ENCODE data around the gene SLC2A11. TPM values are rescaled to one million over a fixed set of nuclear protein-coding genes. Genes with fewer than 3 reads are reported as not detected.

Gene SLC2A11
- total RNA-seq, 2 experiments from 2014 or later = 5.2 to 5.9 TPM

GRCh38 chr22:23837496-23837859, 20.2 kb upstream of the SLC2A11 start:
- Mint-ChIP-seq H3K27ac (no peak overlapping the region), H3K9me3 (no peaks in the 10 kb centered on the region)

DNA sequence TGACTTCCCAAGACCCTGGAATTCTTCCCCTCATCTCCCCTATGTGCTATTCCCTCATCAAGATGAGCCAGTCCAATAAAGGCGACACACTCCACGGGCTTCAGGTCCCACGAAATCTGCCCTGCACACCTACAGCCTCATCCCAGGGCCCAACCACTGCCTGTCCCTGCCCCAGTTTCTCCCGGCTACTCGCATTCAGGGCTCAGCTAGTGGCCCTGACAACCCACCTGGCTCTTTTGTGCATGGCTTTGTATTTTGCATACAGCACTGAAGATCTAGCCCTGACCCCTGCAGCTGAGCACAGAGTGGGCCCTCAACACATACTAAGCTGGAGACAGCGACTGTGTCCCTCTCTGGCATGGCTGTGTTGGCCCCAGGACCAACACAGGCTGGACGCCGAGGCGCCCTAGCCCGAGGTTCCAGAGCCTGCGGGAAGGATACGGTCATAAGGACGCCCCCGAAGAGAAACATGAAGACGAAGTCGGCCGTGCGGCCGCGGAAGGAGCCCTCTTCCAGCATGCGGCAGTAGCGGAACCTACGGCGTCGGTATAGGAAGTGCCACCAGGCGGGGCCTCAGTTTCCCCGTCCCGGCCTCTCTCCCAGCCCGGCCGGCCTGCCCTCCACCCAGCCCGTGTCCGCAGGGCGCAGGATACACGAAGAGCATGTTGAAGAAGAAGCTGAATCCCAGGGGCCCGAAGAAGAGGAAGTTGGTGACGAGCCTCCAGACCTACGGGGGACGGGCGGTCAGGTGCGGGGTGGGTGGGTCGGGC, 19.6 kb upstream of the SLC2A11 start:
- Mint-ChIP-seq H3K36me3 (peaks cover 2% of the 10 kb centered on the region), H3K4me1 (peaks cover 17% of the 10 kb centered on the region), H3K27me3 (peaks cover 11% of the 10 kb centered on the region), H3K4me3 (peak overlapping the region; percentile 90), H3K27ac (peak overlapping the region; percentile 86), H3K9me3 (no peaks in the 10 kb centered on the region)
- DNase-seq = no peak

More at GRCh38 chr22:23837496-23837859, 20.2 kb upstream of the SLC2A11 start:
- peaks cover 17% of the 10 kb centered on the region for H3K4me1 Mint-ChIP-seq
- peak overlapping the region; percentile 90 for H3K4me3 Mint-ChIP-seq
- H3K27me3 Mint-ChIP-seq = peaks cover 11% of the 10 kb centered on the region
- peaks cover 2% of the 10 kb centered on the region for H3K36me3 Mint-ChIP-seq
- no peak for DNase-seq

- peak within 1 kb of the TSS; percentile 90 for H3K4me3 Mint-ChIP-seq
- H3K36me3 Mint-ChIP-seq = peaks cover 2% of the 10 kb centered on the region
- H3K4me1 Mint-ChIP-seq = peaks cover 17% of the 10 kb centered on the region
- peak within 1 kb of the TSS; percentile 87 for H3K27ac Mint-ChIP-seq
- peaks cover 11% of the 10 kb centered on the region for H3K27me3 Mint-ChIP-seq
- peak; percentile 95 for DNase-seq
- no peaks in the 10 kb centered on the region for H3K9me3 Mint-ChIP-seq
These were observed 18.8 kb upstream of the SLC2A11 start, which contains the start of gene DERL3 for GRCh38 chr22:23838681-23839468. Gene DERL3 (minus strand): TSS chr22:23839006. CDS start chr22:23838987, 19 bp downstream.

DNA sequence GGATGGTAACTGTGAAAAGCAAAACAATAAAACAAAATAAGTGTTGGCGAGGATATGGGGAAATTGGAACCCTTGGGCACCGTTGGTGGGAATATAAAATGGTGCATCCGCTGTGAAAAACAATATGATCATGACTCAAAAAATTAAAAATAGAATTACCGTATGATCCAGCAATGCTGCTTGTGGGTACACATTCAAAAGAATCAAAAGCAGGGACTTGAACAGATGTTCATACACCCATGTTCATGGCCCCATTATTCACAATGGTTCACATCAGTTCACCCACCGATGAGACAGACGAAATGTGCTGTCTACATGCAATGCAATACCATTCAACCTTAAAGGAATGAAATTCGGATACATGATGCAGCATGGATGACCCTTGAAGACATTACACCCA, 17.6 kb upstream of the SLC2A11 start:
- no peak overlapping the region for H3K27ac Mint-ChIP-seq
- peaks cover 17% of the 10 kb centered on the region for H3K4me1 Mint-ChIP-seq
- H3K36me3 Mint-ChIP-seq = peaks cover 2% of the 10 kb centered on the region
- no peaks in the 10 kb centered on the region for H3K9me3 Mint-ChIP-seq
- no peak overlapping the region for H3K4me3 Mint-ChIP-seq
- H3K27me3 Mint-ChIP-seq = peaks cover 11% of the 10 kb centered on the region
- DNase-seq = no peak

- Mint-ChIP-seq H3K4me1 (peaks cover 17% of the 10 kb centered on the region), H3K9me3 (no peaks in the 10 kb centered on the region), H3K4me3 (no peak overlapping the region), H3K27ac (no peak overlapping the region), H3K36me3 (peaks cover 2% of the 10 kb centered on the region), H3K27me3 (peaks cover 11% of the 10 kb centered on the region)
- DNase-seq = no peak
These were observed 16.4 kb upstream of the SLC2A11 start for GRCh38 chr22:23841292-23841691.

GRCh38 chr22:23841736-23842445, 15.8 kb upstream of the SLC2A11 start:
- Mint-ChIP-seq H3K4me3 (no peak overlapping the region), H3K27me3 (peaks cover 11% of the 10 kb centered on the region), H3K36me3 (peaks cover 2% of the 10 kb centered on the region), H3K4me1 (peaks cover 23% of the 10 kb centered on the region), H3K9me3 (no peaks in the 10 kb centered on the region), H3K27ac (no peak overlapping the region)
- no peak for DNase-seq

DNA sequence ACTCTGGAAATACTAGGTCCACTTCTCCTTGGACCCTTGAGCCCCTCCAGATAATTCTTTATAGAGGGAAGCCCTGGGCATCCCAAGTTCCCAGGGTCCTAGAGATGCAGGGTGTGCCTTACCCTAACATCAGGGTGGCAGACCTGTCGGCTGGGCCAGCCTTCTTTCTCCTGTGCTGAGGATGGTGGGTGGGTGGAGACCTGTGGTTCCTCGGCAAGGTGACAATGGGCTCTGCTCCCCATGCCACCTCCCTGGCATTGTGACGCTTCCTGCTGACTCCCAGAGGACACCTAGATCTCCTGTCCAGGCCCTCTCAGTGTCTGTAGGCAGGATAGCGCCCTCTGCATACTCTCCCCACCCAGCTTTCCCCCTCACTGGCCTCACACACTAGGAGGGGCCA, 15.1 kb upstream of the SLC2A11 start:
- H3K4me1 Mint-ChIP-seq = peaks cover 22% of the 10 kb centered on the region
- no peaks in the 10 kb centered on the region for H3K9me3 Mint-ChIP-seq
- H3K36me3 Mint-ChIP-seq = peaks cover 2% of the 10 kb centered on the region
- H3K4me3 Mint-ChIP-seq = no peak overlapping the region
- no peak overlapping the region for H3K27ac Mint-ChIP-seq
- peaks cover 11% of the 10 kb centered on the region for H3K27me3 Mint-ChIP-seq
- DNase-seq = no peak

- H3K4me1 Mint-ChIP-seq = peaks cover 7% of the 10 kb centered on the region
- H3K9me3 Mint-ChIP-seq = no peaks in the 10 kb centered on the region
- H3K4me3 Mint-ChIP-seq = no peak overlapping the region
- no peak overlapping the region for H3K27ac Mint-ChIP-seq
- H3K36me3 Mint-ChIP-seq = no peaks in the 10 kb centered on the region
- DNase-seq = no peak
- H3K27me3 Mint-ChIP-seq = peaks cover 5% of the 10 kb centered on the region
These were observed 12.9 kb upstream of the SLC2A11 start for GRCh38 chr22:23844739-23845202.

GRCh38 chr22:23845265-23846080, 12.2 kb upstream of the SLC2A11 start:
- Mint-ChIP-seq H3K4me1 (peaks cover 6% of the 10 kb centered on the region), H3K27ac (no peak overlapping the region), H3K36me3 (no peaks in the 10 kb centered on the region)

GRCh38 chr22:23846081-23846469, 11.6 kb upstream of the SLC2A11 start:
- no peaks in the 10 kb centered on the region for H3K36me3 Mint-ChIP-seq
- DNase-seq = no peak

More at GRCh38 chr22:23845265-23846080, 12.2 kb upstream of the SLC2A11 start:
- H3K4me3 Mint-ChIP-seq = no peak overlapping the region
- no peak for DNase-seq
- peaks cover 4% of the 10 kb centered on the region for H3K27me3 Mint-ChIP-seq
- H3K9me3 Mint-ChIP-seq = no peaks in the 10 kb centered on the region

GRCh38 chr22:23847310-23847920, 10.3 kb upstream of the SLC2A11 start:
- DNase-seq = no peak
- Mint-ChIP-seq H3K36me3 (no peaks in the 10 kb centered on the region), H3K4me3 (no peak overlapping the region), H3K27me3 (no peaks in the 10 kb centered on the region), H3K4me1 (peaks cover 6% of the 10 kb centered on the region), H3K27ac (no peak overlapping the region), H3K9me3 (no peaks in the 10 kb centered on the region)

More at GRCh38 chr22:23846081-23846469, 11.6 kb upstream of the SLC2A11 start:
- Mint-ChIP-seq H3K9me3 (no peaks in the 10 kb centered on the region), H3K4me1 (peaks cover 6% of the 10 kb centered on the region), H3K27ac (no peak overlapping the region), H3K4me3 (no peak overlapping the region), H3K27me3 (no peaks in the 10 kb centered on the region)

DNA sequence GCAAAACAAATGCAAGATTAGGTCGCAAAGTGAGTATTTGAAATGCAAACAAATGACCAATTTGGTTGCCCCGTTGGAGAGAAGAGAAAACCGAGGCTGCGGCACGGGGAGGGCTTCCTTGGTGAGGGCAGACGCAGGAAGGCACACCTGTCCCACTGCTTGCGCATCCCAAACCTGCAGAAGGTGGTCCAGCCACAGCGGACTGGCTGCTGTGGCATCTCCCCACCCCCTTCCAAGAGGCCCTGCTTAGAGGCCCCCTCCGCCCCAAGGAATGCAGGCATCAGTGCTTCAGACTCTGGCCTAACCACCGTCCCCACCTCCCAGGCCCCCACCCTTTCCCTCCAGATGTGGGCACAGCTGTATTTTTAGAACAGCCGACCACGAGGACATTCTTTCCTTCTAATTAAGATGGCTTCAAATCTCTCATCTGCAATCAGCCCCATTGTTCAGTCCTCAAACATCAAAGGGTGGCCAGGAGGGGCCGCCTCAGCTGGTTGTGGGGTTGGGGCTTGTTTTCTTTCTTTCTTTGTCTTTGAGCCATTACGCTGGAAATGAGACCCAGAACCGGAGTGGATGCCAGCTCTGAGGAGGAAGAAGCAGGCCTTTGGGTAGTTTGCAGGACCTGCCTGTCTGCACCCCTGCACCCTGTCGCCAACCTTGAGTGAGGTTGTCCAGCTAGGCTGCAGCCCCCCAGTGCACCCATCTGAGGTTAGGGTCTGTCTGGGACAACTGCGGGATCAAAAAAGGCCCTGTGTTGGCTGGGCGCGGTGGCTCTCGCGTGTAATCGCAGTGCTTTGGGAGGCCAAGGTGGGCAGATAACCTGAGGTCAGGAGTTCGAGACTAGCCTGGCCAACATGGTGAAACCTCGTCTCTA, 9.4 kb upstream of the SLC2A11 start:
- Mint-ChIP-seq H3K4me3 (no peak overlapping the region), H3K27ac (no peak overlapping the region), H3K4me1 (peaks cover 6% of the 10 kb centered on the region), H3K36me3 (no peaks in the 10 kb centered on the region), H3K9me3 (no peaks in the 10 kb centered on the region), H3K27me3 (no peaks in the 10 kb centered on the region)
- no peak for DNase-seq
